Measurements from ENCODE around the gene DDAH1. TPM values are rescaled to one million over a fixed set of nuclear protein-coding genes. Genes with fewer than 3 reads are reported as not detected.

The DDAH1 gene
- total and polyA plus RNA-seq, 2 of the 8 experiments (the other 6 are each of a cell fraction or from before 2014, with no cell fraction given) = 22.8 to 54.5 TPM

DNA sequence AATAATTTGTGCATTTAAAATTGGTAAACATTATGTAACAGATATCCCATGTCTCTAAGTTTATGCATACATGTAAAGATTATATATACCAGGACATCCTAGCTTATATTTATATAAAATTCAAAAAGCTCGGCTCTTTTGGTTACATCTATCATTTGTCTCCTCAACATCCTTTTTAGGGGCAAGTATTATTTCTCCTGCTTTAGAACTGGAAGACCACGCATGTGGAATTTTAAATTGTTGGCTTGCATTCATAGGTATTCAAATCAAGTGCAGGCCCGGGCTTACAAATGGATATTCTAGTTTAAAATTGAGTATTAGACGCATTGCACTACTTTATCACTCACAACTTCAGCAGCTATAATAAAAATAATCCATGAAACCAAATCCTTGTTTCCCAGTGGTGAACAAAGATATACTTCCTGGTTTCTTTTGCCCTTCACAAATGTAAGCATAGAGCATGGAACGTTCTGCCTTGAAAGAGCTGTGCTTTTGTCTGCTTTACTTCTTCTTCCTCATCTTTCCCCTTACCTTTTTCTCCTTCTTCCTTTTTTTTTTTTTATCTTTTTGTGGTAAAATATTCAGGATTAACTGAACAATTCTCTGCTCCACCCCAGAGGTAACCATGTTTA lies 57.1 kb downstream of the DDAH1 start (continued):
- TF ChIP-seq, protein P1, sequence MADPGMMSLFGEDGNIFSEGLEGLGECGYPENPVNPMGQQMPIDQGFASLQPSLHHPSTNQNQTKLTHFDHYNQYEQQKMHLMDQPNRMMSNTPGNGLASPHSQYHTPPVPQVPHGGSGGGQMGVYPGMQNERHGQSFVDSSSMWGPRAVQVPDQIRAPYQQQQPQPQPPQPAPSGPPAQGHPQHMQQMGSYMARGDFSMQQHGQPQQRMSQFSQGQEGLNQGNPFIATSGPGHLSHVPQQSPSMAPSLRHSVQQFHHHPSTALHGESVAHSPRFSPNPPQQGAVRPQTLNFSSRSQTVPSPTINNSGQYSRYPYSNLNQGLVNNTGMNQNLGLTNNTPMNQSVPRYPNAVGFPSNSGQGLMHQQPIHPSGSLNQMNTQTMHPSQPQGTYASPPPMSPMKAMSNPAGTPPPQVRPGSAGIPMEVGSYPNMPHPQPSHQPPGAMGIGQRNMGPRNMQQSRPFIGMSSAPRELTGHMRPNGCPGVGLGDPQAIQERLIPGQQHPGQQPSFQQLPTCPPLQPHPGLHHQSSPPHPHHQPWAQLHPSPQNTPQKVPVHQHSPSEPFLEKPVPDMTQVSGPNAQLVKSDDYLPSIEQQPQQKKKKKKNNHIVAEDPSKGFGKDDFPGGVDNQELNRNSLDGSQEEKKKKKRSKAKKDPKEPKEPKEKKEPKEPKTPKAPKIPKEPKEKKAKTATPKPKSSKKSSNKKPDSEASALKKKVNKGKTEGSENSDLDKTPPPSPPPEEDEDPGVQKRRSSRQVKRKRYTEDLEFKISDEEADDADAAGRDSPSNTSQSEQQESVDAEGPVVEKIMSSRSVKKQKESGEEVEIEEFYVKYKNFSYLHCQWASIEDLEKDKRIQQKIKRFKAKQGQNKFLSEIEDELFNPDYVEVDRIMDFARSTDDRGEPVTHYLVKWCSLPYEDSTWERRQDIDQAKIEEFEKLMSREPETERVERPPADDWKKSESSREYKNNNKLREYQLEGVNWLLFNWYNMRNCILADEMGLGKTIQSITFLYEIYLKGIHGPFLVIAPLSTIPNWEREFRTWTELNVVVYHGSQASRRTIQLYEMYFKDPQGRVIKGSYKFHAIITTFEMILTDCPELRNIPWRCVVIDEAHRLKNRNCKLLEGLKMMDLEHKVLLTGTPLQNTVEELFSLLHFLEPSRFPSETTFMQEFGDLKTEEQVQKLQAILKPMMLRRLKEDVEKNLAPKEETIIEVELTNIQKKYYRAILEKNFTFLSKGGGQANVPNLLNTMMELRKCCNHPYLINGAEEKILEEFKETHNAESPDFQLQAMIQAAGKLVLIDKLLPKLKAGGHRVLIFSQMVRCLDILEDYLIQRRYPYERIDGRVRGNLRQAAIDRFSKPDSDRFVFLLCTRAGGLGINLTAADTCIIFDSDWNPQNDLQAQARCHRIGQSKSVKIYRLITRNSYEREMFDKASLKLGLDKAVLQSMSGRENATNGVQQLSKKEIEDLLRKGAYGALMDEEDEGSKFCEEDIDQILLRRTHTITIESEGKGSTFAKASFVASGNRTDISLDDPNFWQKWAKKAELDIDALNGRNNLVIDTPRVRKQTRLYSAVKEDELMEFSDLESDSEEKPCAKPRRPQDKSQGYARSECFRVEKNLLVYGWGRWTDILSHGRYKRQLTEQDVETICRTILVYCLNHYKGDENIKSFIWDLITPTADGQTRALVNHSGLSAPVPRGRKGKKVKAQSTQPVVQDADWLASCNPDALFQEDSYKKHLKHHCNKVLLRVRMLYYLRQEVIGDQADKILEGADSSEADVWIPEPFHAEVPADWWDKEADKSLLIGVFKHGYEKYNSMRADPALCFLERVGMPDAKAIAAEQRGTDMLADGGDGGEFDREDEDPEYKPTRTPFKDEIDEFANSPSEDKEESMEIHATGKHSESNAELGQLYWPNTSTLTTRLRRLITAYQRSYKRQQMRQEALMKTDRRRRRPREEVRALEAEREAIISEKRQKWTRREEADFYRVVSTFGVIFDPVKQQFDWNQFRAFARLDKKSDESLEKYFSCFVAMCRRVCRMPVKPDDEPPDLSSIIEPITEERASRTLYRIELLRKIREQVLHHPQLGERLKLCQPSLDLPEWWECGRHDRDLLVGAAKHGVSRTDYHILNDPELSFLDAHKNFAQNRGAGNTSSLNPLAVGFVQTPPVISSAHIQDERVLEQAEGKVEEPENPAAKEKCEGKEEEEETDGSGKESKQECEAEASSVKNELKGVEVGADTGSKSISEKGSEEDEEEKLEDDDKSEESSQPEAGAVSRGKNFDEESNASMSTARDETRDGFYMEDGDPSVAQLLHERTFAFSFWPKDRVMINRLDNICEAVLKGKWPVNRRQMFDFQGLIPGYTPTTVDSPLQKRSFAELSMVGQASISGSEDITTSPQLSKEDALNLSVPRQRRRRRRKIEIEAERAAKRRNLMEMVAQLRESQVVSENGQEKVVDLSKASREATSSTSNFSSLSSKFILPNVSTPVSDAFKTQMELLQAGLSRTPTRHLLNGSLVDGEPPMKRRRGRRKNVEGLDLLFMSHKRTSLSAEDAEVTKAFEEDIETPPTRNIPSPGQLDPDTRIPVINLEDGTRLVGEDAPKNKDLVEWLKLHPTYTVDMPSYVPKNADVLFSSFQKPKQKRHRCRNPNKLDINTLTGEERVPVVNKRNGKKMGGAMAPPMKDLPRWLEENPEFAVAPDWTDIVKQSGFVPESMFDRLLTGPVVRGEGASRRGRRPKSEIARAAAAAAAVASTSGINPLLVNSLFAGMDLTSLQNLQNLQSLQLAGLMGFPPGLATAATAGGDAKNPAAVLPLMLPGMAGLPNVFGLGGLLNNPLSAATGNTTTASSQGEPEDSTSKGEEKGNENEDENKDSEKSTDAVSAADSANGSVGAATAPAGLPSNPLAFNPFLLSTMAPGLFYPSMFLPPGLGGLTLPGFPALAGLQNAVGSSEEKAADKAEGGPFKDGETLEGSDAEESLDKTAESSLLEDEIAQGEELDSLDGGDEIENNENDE (IDR thresholded peaks at IDR 0.05; ENCODE audit: insufficient replicate concordance, low read length) = no peak
- TF ChIP-seq JUND (IDR thresholded peaks at IDR 0.05; ENCODE audit: low read length) = no peak
- TF ChIP-seq EZH2 (IDR thresholded peaks at IDR 0.05; ENCODE audit: low read depth, low read length, severe bottlenecking) = no peak
- TF ChIP-seq SIX5 (IDR thresholded peaks at IDR 0.05; ENCODE audit: low read depth, low read length) = no peak
- TF ChIP-seq, protein P2, sequence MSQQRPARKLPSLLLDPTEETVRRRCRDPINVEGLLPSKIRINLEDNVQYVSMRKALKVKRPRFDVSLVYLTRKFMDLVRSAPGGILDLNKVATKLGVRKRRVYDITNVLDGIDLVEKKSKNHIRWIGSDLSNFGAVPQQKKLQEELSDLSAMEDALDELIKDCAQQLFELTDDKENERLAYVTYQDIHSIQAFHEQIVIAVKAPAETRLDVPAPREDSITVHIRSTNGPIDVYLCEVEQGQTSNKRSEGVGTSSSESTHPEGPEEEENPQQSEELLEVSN (IDR thresholded peaks at IDR 0.05) = no peak
- TF ChIP-seq EGR1 (IDR thresholded peaks at IDR 0.05; ENCODE audit: borderline replicate concordance, low read depth, low read length) = no peak
- TF ChIP-seq, protein P3, sequence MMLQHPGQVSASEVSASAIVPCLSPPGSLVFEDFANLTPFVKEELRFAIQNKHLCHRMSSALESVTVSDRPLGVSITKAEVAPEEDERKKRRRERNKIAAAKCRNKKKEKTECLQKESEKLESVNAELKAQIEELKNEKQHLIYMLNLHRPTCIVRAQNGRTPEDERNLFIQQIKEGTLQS (IDR thresholded peaks at IDR 0.05; ENCODE audit: insufficient read depth, low read depth, low read length) = no peak
- TF ChIP-seq KDM4A (IDR thresholded peaks at IDR 0.05; ENCODE audit: low read depth, low read length, severe bottlenecking) = no peak
- TF ChIP-seq CBX8 (IDR thresholded peaks at IDR 0.05; ENCODE audit: borderline replicate concordance, low read depth, low read length) = no peak
